ENCODE results near the gene PLLP. TPM values are rescaled to one million over a fixed set of nuclear protein-coding genes. Genes with fewer than 3 reads are reported as not detected.

Gene PLLP
- total RNA-seq (2013; cell fraction: nucleolus; rRNA removed): 1.3 and 1.8 TPM in 2 replicates
- total RNA-seq (2014; rRNA removed) (0.65 and 0.79 TPM in 2 replicates), total RNA-seq (2014; rRNA removed; fragmentation: Illumina TruSeq; extraction: Trizol) (0.27 and 0.28 TPM in 2 replicates), total RNA-seq (2021) (0.77 and 1.3 TPM in 2 replicates), polyA plus RNA-seq (2011; rRNA removed) (4.5 and 5.8 TPM in 2 replicates), polyA plus RNA-seq (2014; fragmentation: Illumina TruSeq; extraction: Trizol) (0.44 and 0.54 TPM in 2 replicates), polyA plus RNA-seq (2014; fragmentation: Nextera tagmentation; extraction: Ambion mirVana) (under 1 TPM; 0.23 to 0.49 TPM), polyA plus RNA-seq (2014; rRNA removed) (1.2 TPM in 2 replicates), polyA plus RNA-seq (2016; fragmentation: Nextera tagmentation; extraction: Ambion mirVana) (under 1 TPM; 0.21 to 0.88 TPM), polyA minus RNA-seq (2011; rRNA and poly(A)+ RNA removed) (2.9 and 3.6 TPM in 2 replicates), Bru-seq, nascent RNA (percentile 41 among the genes with signal in this experiment), BruChase-seq, experiment 1, labeled RNA remaining after a 6-hour chase (percentile 33 among the genes with signal in this experiment), BruChase-seq, experiment 2, labeled RNA remaining after a 2-hour chase (percentile 33 among the genes with signal in this experiment)
- 0.75 TPM for polyA plus RNA-seq (2011; ENCODE audit: low read depth)
- polyA plus RNA-seq (2011; cell fraction: cytosol; rRNA removed): 7.2 and 8.2 TPM in 2 replicates
- polyA plus RNA-seq (2011; cell fraction: nucleus; rRNA removed): 2.8 and 4.8 TPM in 2 replicates
- polyA plus RNA-seq (2012): 1.2 and 1.4 TPM in 2 replicates
- 0.94 and 1.6 TPM in 2 replicates for polyA minus RNA-seq (2011; cell fraction: cytosol; rRNA and poly(A)+ RNA removed)
- polyA minus RNA-seq (2011; cell fraction: nucleus; rRNA and poly(A)+ RNA removed): 1.1 and 1.6 TPM in 2 replicates
- long read RNA-seq, experiment 1, partial matches to known transcripts: 0 of 4 reads
- long read RNA-seq, experiment 1, other reads (novel, unspliced or antisense): 4 of 4 reads
- long read RNA-seq, experiment 2, partial matches to known transcripts: 0 of 10 reads
- long read RNA-seq, experiment 2, other reads (novel, unspliced or antisense): 10 of 10 reads

GRCh38 chr16:57284209-57284951 lies at the start of gene PLLP:
PLLP (minus strand) TSS chr16:57284672; CDS start chr16:57284540, 132 bp downstream.
- peak within 1 kb of the TSS; percentile 53 for H2AFZ ChIP-seq (ENCODE audit: control insufficient read depth, low read depth, low read length)
- intact Hi-C loops (cut with micrococcal nuclease; ENCODE audit: unreplicated experiment): loop anchor here (2.0 kb wide), 1 partner anchor 40 kb away; the partner anchor contains the start of gene ARL2BP
- TF ChIP-seq RB1 (IDR thresholded peaks at IDR 0.05; ENCODE audit: borderline replicate concordance) (peak; percentile 55; the same call in 1 of the 2 replicates), ZNF24 (IDR thresholded peaks at IDR 0.05) (0 out of 2 replicates have a peak, but pooled peaks have one; percentile 35), DPF2 (IDR thresholded peaks at IDR 0.05) (peak; percentile 82), RELB (IDR thresholded peaks at IDR 0.05; ENCODE audit: low read depth) (0 out of 2 replicates have a peak, but pooled peaks have one; percentile 19), MEF2B (IDR thresholded peaks at IDR 0.05; ENCODE audit: partially characterized antibody, poor library complexity, severe bottlenecking) (peak; percentile 69), ATF7 (IDR thresholded peaks at IDR 0.05; ENCODE audit: low read depth) (no peak), NKRF (conservative IDR thresholded peaks at IDR 0.05) (peak; percentile 56; the same call in 1 of the 2 replicates), CBFB (IDR thresholded peaks at IDR 0.05; ENCODE audit: low read depth) (no peak), CHD4 (IDR thresholded peaks at IDR 0.05) (no peak), NR2F1 (conservative IDR thresholded peaks at IDR 0.05) (peak; percentile 53; the same call in 1 of the 2 replicates), ZNF217 (IDR thresholded peaks at IDR 0.05) (0 out of 2 replicates have a peak, but pooled peaks have one; percentile 68), E2F4 (IDR thresholded peaks at IDR 0.05; ENCODE audit: low read depth, low read length) (no peak), IKZF2 (IDR thresholded peaks at IDR 0.05) (peak in 1 of 2 experiments; percentile 46; a peak in 2 of 4 replicates), USF2 (IDR thresholded peaks at IDR 0.05; ENCODE audit: borderline replicate concordance, low read depth, low read length) (no peak)

More at GRCh38 chr16:57284209-57284951, at the start of gene PLLP:
- H3K27me3 ChIP-seq (replicated peaks in 1 of 2; ENCODE audit: control insufficient read depth in 2 of 2, insufficient read depth in 2 of 2, low read length in 1 of 2): peaks cover 2 to 8% of the 10 kb centered on the region in 2 experiments; a peak in 2 of 4 replicates
- H3K9ac ChIP-seq (ENCODE audit: control insufficient read depth, insufficient read depth, low read length): no peak within 1 kb of the TSS; the same call in 1 of the 2 replicates
- FAIRE-seq (no peak), ATAC-seq (peak; percentile 79), DNase-seq (ENCODE audit: low read depth, low spot score) (no peak)
- POLR2A ChIA-PET: no interaction called here
- SMC1A ChIA-PET (ENCODE audit: uncharacterized antibody, unreplicated experiment): interaction anchor here (0.6 kb wide), 1 partner anchor 107 kb away, joined by 3 read pairs; no protein-coding TSS in a partner anchor
- no peaks in the 10 kb centered on the region for H3K36me3 ChIP-seq (ENCODE audit: control insufficient read depth in 2 of 2, insufficient read depth in 2 of 2, low read length in 1 of 2)
- H3K4me3 ChIP-seq: peak within 1 kb of the TSS; percentile 82
- H3K79me2 ChIP-seq (ENCODE audit: control insufficient read depth, insufficient read depth, low read length): no peaks in the 10 kb centered on the region
- in situ Hi-C loops (cut with MboI): no loop called here
- H3K4me1 ChIP-seq (ENCODE audit: control insufficient read depth, insufficient read depth, low read length): peaks cover 9% of the 10 kb centered on the region
- H3K27ac ChIP-seq (ENCODE audit: control insufficient read depth, insufficient read depth): no peak within 1 kb of the TSS
- no peaks in the 10 kb centered on the region for H3K9me3 ChIP-seq (replicated peaks; ENCODE audit: control insufficient read depth, insufficient read depth, low read length)
- H4K20me1 ChIP-seq (ENCODE audit: control insufficient read depth, insufficient read depth): no peaks in the 10 kb centered on the region
- CTCF ChIA-PET: interaction anchor here (1.2 kb wide), 1 partner anchor 193 kb away, joined by 3 read pairs; no protein-coding TSS in a partner anchor
- whole genome bisulfite sequencing (ENCODE audit: insufficient coverage, insufficient replicate concordance, low lambda C conversion rate, missing lambda C conversion rate): 21% methylated on average over 87 of the region's 95 CpGs
- peak within 1 kb of the TSS; percentile 80 for H3K4me2 ChIP-seq (ENCODE audit: control insufficient read depth, insufficient read depth)
- no TSS peak for BruUV-seq (replicated peaks)
- RAD21 ChIA-PET (ENCODE audit: unreplicated experiment): no interaction called here
